HG03575 (cell line): ENCODE data around the gene PITHD1.
"Not testable (repeated sequence)": the region's sequence is repeated elsewhere in the genome, so short reads cannot be mapped to it uniquely, and the experiment has no call there.

ENCODE experiments used
- ATAC-seq: cut with Tn5 transposase; IDR thresholded peaks from one replicate; pipeline ENCODE4 v1.9.1; 2021; ENCODE audit not compliant: unreplicated experiment, insufficient number of reproducible peaks, low FRiP score; ENCODE audit errors: extremely low read depth

Gene PITHD1

DNA sequence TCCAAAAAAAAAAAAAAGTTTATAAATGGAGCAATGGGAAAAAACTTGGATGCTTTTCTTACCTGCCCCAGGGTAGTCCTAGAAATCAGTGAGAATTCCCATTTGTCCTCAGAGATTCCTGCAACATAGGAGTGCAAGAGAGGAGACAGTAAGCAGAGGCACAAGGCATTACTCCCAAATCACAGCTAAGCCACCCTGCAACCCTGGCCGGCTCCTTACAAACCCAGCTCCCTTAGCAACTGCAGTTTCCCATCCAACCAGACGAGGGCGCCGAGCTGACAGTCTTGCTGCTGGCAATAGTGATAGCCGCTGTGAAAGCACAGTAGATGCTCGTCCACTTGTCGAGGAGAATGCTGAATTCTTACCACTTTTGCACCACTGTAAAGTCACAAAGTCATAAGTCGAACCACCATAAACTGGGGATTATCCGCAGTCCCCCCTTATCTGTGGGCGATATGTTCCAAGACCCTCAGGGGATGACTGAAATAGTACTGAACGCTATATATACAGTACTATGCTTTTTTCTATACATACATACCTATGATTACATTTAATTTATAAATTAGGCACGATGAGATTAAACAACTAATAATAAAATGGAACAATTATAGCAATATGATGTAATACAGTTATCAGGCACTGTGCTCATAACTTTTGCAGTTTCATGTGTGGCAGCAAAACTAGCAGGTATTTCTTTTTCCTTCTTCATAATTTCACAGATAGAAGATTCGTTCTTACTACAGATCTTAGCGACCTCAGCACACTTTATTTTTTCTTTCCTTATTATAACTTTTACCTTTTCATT lies 6.0 kb upstream of the PITHD1 start:
- ATAC-seq: no peak

- no peak for ATAC-seq
Observed at GRCh38 chr1:23772854-23773242, 5.4 kb upstream of the PITHD1 start.

GRCh38 chr1:23774174-23774880 lies 3.9 kb upstream of the PITHD1 start:
- ATAC-seq: no peak

GRCh38 chr1:23776217-23776616 lies 2.0 kb upstream of the PITHD1 start:
- no peak for ATAC-seq

- no peak for ATAC-seq
Observed at GRCh38 chr1:23779826-23780371, 1.7 kb downstream of the PITHD1 start.

DNA sequence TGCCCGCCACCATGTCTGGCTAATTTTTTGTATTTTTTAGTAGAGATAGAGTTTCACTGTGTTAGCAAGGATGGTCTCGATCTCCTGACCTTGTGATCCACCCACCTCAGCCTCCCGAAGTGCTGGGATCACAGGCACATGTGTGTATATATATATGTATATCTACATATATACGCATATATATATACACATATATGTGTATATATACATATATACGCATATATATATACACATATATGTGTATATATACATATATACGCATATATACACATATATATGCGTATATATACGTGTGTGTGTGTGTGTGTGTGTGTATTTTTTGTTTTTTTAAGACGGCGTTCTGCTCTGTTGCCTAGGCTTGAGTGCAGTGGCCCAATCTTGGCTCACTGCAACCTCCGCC lies 4.9 kb downstream of the PITHD1 start:
- ATAC-seq: not testable (repeated sequence)

GRCh38 chr1:23784846-23785245 lies 6.6 kb downstream of the PITHD1 start:
- ATAC-seq: no peak

GRCh38 chr1:23787701-23788100 lies 9.5 kb downstream of the PITHD1 start:
- ATAC-seq: no peak

GRCh38 chr1:23788695-23789094 lies 10.5 kb downstream of the PITHD1 start:
- ATAC-seq: no peak

- ATAC-seq: no peak
Observed at GRCh38 chr1:23790696-23791515, 12.7 kb downstream of the PITHD1 start, which contains the start of gene LYPLA2. LYPLA2 (plus strand) TSS chr1:23791145; CDS start chr1:23792683, 1,538 bp downstream.

- no peak for ATAC-seq
Observed at GRCh38 chr1:23791516-23792047, 13.4 kb downstream of the PITHD1 start.

- ATAC-seq: no peak
Observed at GRCh38 chr1:23792151-23792945, 14.1 kb downstream of the PITHD1 start.

DNA sequence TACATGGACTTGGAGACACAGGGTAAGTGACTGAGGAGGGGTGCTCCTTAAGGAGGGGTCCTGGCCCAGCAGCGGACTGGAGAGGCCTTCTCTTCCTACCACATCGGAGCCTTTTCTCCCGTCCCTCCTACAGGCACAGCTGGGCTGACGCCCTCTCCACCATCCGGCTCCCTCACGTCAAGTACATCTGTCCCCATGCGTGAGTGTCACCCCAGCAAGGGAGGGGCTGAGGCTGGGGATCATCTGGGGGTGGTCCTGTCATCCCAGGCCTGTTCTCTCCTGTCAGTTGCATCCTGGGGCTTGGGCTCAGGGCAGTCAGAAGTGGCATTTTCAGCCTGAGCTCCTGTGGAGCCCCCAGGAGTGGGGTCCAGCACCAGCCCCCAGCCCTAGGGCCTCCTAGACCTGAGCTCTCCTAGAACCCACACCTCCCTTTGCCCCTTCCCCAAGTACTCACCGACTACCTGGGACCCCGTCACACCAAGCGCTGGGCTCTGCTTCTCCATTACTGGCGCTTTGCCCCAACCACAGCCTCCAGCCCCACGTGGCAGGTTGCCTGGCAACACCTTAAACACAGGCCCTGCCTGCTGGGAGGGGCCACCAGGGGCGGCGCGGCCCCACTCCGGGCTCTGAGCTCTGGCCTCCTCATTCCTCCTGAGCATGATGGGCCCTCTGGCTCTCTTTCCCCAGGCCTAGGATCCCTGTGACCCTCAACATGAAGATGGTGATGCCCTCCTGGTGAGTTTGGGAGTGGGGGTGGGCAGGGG lies 15.0 kb downstream of the PITHD1 start:
- ATAC-seq: no peak

DNA sequence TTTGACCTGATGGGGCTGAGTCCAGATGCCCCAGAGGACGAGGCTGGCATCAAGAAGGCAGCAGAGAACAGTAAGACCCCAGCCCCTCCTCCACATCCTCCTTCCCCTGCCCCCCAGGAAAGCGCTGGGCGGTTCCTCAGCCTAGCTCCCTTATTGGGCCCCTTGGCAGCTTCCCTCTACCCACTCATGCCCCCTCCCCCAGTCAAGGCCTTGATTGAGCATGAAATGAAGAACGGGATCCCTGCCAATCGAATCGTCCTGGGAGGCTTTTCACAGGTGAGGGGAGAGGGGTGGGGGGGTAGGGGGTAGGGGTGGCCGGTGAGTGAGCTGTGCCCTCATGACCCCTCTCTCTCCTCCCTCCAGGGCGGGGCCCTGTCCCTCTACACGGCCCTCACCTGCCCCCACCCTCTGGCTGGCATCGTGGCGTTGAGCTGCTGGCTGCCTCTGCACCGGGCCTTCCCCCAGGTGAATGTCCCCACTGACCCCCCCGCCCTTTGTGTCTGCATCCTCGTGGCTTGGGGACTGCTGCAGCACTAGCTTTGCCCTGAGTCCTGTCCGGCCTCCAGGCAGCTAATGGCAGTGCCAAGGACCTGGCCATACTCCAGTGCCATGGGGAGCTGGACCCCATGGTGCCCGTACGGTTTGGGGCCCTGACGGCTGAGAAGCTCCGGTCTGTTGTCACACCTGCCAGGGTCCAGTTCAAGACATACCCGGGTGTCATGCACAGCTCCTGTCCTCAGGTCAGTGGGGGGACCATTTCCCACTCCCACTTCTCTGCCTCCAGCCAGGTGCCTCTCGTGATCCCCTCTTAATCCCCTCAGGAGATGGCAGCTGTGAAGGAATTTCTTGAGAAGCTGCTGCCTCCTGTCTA lies 15.9 kb downstream of the PITHD1 start:
- no peak for ATAC-seq

DNA sequence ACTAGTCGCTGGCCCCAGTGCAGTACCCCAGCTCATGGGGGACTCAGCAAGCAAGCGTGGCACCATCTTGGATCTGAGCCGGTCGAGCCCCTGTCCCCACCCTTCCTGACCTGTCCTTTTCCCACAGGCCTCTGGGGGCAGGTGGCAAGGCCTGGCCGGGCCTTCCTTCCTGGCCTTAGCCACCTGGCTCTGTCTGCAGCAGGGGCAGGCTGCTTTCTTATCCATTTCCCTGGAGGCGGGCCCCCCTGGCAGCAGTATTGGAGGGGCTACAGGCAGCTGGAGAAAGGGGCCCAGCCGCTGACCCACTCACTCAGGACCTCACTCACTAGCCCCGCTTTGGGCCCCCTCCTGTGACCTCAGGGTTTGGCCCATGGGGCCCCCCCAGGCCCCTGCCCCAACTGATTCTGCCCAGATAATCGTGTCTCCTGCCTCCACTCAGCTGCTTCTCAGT lies 16.5 kb downstream of the PITHD1 start:
- ATAC-seq: not testable (repeated sequence)

GRCh38 chr1:23795676-23796465 lies 17.7 kb downstream of the PITHD1 start:
- ATAC-seq: no peak
